ENCODE results near the gene CWC27.

- no peak for TF ChIP-seq EZH2 (IDR thresholded peaks at IDR 0.05)
- TF ChIP-seq, protein P1, sequence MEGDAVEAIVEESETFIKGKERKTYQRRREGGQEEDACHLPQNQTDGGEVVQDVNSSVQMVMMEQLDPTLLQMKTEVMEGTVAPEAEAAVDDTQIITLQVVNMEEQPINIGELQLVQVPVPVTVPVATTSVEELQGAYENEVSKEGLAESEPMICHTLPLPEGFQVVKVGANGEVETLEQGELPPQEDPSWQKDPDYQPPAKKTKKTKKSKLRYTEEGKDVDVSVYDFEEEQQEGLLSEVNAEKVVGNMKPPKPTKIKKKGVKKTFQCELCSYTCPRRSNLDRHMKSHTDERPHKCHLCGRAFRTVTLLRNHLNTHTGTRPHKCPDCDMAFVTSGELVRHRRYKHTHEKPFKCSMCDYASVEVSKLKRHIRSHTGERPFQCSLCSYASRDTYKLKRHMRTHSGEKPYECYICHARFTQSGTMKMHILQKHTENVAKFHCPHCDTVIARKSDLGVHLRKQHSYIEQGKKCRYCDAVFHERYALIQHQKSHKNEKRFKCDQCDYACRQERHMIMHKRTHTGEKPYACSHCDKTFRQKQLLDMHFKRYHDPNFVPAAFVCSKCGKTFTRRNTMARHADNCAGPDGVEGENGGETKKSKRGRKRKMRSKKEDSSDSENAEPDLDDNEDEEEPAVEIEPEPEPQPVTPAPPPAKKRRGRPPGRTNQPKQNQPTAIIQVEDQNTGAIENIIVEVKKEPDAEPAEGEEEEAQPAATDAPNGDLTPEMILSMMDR (IDR thresholded peaks at IDR 0.05), result no peak
Measured at GRCh38 chr5:64840958-64841357, 72.2 kb downstream of the CWC27 start.
